Hepatic stellate cell (primary cell): ENCODE data around the gene MTX1.
"Not testable (repeated sequence)": the region's sequence is repeated elsewhere in the genome, so short reads cannot be mapped to it uniquely, and the experiment has no call there.

Source experiments
- DNase-seq: peaks from one replicate; pipeline ENCODE4 v3.0.0; 2011; ENCODE audit warnings: low spot score

MTX1 gene

GRCh38 chr1:155189926-155190325, 18.6 kb upstream of the MTX1 start:
- not testable (repeated sequence) for DNase-seq

GRCh38 chr1:155191904-155192303, 16.6 kb upstream of the MTX1 start:
- no peak for DNase-seq

- no peak for DNase-seq
Measured at GRCh38 chr1:155192346-155193274, 15.9 kb upstream of the MTX1 start.

- peak; percentile 95 for DNase-seq
Measured at GRCh38 chr1:155193275-155193990, 15.1 kb upstream of the MTX1 start.

DNA sequence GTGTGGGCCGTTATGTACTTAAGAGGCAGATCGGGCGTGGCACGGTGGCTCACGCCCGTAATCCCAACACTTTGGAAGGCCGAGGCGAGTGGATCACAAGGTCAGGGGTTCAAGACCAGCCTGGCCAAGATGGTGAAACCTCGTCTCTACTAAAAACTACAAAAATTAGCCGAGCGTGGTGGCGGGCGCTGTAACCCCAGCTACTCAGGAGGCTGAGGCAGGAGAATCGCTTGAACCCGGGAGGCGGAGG, 14.6 kb upstream of the MTX1 start:
- not testable (repeated sequence) for DNase-seq

GRCh38 chr1:155195201-155196102, 13.0 kb upstream of the MTX1 start:
- DNase-seq, result peak; percentile 57

DNA sequence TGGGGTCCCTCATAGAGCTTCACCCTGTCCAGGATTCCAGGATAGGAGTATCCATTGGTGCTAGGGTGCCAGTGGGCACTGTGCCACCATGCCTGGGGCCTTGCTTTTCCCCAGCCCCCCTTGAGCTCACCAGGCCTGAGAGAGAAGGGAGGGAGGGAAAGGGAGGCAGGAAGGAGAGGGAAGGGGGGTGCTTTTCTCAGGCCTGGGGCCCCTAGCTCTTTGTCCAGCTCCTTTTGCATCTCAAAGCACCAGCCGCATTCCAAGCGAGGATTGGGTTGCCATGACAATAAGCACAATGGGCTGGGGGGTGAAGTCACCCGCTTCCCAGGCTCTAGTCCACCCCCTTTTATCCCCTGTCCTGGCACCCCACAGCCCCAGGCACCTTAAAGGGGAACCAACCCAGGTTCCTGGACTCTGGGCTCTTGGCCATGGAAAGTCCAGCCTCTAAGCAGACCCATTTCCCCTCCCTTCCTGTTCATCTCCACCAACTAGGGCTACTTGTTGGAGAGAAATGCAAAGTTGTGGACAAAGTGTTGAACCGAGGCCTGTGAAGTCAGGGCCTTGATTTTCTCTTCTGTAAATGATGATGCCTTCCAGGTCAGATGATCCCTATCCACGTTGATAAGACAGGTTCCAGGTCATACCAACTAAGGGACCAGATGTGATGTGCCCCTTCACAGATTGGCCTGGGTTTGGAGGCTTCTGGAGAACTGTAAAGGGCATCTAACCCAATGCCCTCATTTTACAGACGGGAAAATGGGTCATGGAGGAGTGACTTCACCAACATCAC, 12.2 kb upstream of the MTX1 start:
- DNase-seq, result no peak

DNA sequence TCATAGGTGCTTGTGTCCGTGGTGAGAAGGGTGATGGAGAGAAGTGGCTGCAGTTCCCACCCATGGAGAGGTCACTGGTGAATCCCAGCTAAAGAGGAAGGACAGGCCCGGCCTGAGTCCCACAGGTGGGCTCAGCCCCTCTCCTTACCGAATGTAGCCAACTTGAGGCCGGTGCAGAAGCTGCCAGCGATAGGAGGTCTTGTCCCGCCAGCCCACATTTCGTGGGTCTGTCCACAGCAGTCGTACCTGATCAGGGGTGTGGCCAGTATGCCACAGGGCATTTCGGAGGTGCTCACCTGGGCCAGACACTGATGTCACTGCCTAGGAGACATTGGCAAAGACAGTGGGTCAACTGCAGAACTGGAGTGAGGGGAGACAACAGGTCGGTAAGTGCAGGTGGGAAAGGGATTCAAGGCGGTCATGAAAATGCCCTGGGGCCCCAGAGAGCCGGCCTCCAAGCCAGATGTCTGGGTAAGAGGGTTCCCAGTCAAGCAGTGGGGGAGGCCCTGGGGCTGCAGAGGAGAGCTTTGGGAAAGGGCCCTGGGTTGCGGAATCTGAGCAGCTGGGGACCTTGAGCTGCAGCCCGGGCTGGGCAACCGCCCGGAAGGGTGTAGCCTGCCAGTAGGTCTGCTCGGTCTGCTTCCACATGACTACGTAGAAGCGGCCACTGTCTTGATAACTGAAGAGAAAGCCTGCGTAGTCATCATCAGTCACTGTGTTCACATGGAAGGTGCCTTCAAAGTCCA, 11.4 kb upstream of the MTX1 start:
- DNase-seq, result no peak

DNA sequence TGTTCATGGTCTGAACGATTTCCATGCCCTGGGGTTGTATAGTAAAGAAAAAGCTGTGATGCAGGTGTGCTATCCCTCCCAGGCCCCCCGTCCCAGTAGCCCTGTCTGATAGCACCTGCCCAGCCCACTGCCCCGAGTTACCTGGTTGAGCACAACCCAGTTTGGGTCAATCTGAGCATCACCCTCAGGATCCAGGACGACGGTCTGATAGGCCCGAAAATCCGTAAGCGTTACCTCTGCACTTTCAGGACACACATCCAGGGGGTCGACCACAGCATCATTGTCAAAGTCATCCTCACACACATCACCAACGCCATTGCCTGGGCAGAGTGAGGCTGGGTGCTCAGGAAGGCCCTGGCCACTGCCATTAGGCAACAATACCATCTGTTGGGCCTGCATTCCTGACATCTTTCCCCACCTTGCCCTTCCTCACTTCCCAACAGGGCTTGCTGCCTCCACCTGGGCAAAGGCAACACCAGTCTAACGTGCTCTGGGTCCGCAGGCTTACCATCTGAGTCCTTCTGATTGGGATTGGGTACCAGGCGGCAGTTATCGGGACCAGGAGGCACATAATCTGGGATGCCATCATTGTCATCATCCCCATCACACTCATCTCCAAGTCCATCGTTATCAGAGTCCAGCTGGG, 10.5 kb upstream of the MTX1 start:
- no peak for DNase-seq

DNA sequence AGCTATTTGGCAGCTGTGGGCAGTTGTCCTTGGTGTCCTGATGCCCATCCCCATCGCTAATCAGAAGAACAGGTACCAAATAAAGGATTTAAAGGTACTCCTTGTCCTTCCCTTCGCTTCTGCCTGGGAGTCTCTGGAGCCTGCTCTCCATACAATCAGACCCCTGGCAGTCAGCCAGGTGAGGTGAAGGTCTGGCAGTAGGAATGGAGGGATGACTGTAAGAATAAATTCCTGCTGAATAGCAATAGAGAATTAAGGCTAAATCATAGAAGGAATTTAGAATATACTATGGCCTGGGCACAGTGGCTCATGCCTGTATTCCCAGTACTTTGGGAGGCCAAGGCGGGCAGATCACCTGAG, 10.0 kb upstream of the MTX1 start:
- no peak for DNase-seq

DNA sequence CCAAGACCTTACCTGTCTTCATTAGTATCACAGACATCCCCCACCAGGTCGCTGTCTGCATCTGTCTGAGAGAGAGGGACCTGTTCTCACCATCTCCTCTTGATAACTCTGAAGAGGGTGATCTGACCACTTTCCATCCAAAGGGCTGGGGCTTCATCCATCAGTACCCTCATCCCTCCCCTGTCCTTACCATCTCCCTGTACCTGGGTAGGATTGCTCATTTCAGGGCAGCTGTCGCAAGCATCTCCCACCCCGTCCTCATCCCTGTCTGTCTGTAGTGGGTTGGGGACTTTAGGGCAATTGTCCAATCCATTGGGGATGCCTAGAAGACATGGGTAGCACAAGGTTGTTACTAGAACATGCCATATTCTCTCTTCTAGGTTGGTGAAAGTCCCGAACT, 8.7 kb upstream of the MTX1 start:
- DNase-seq, result no peak

DNA sequence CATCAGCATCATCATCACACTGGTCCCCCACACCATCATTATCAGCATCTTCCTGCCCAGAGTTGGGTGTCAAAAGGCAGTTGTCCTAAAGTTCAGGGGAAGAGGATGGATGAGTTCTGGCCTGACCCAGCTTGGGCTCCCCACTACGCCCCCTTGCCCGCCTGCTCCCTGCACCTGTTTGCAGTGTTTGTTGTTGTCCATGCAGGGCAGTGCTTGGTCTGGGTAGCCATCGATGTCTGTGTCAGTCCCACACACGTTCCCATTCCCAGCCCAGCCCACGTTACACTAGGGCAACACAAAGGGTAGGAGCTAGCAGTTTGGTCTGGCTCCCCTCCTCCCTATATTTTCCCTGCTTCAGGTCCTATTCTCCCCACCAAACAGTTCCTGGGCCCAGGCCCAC, 7.6 kb upstream of the MTX1 start:
- DNase-seq, result no peak

- DNase-seq, result no peak
Measured at GRCh38 chr1:155202198-155202597, 6.3 kb upstream of the MTX1 start.

- DNase-seq, result no peak
Measured at GRCh38 chr1:155202731-155203515, 5.6 kb upstream of the MTX1 start.

- DNase-seq, result no peak
Measured at GRCh38 chr1:155205035-155205434, 3.5 kb upstream of the MTX1 start.

DNA sequence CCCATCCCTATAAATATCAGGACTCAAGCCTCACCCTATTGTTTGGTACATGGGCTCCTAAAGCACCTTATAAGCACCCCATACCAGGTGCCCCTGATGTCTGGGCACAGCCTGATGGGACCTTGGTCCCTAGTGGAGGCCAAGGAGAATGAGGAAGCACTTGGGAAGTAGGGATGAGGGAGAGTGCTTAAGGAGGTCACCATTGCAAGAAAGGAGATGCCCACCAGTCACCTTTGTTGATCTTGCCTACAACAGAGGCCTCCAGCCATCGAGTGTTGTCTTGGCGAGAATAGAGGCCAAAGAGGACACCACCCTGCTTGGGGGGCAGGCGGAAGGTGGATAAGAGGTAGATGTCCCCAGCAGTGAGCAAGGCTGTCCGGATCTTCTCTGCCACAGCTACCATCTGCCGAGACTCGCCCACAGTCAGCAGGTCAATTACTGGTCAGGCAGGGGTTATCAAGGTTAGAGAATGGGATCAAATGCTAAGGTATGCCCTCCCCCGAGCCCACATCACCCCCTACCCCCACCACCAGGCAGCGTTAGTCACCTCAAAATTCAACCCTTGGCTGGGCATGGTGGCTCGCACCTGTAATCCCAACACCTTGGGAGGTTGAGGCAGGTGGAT, 2.4 kb upstream of the MTX1 start:
- no peak for DNase-seq

- DNase-seq, result peak; percentile 83
Measured at GRCh38 chr1:155206891-155207805, 1.3 kb upstream of the MTX1 start.
